CD14-positive monocyte (primary cell): ENCODE data around the gene UBE2J2. TPM values are rescaled to one million over a fixed set of nuclear protein-coding genes. Genes with fewer than 3 reads are reported as not detected.
A peak's percentile ranks its signal among the peaks of the same experiment; 100 is the strongest.

Experiments used
- DNase-seq, 3 donors: peaks; one replicate each; pipeline ENCODE4 v3.0.0-alpha.2; 2011 to 2022
- H2AFZ ChIP-seq: 2 replicates; pipeline ENCODE4 v1.6.0; 2012; ENCODE audit warnings: mild to moderate bottlenecking, low read depth, low read length, inconsistent platforms; ENCODE audit not compliant: insufficient read depth, poor library complexity, severe bottlenecking
- H3K27ac ChIP-seq, 2 donors: 1 replicate in 1 of 2; 2 replicates in 1 of 2; pipeline ENCODE4 v1.5.1; 2012 to 2013; ENCODE audit warnings: low read length in 2 of 2, control low read depth in 1 of 2, inconsistent platforms in 1 of 2, low read depth in 1 of 2, mild to moderate bottlenecking in 1 of 2
- H3K27me3 ChIP-seq, 2 donors: one replicate each; pipeline versions ENCODE4 v1.6.0 to v1.6.1; 2011 to 2013; ENCODE audit warnings: low read length in 2 of 2; ENCODE audit not compliant: control insufficient read depth in 2 of 2, insufficient read depth in 2 of 2
- H3K36me3 ChIP-seq, 2 donors: replicated peaks in 1 of 2; 1 replicate in 1 of 2; 2 replicates in 1 of 2; pipeline versions ENCODE4 v1.5.1 to v1.6.1; 2012 to 2013; ENCODE audit warnings: low read length in 2 of 2, control low read depth in 1 of 2, inconsistent platforms in 1 of 2, mild to moderate bottlenecking in 1 of 2; ENCODE audit not compliant: insufficient read depth in 2 of 2, control insufficient read depth in 1 of 2
- H3K4me1 ChIP-seq, 2 donors: 1 replicate in 1 of 2; 2 replicates in 1 of 2; pipeline versions ENCODE4 v1.5.1 to v1.6.1; 2012 to 2013; ENCODE audit warnings: low read length in 2 of 2, control low read depth in 1 of 2, inconsistent platforms in 1 of 2, mild to moderate bottlenecking in 1 of 2, moderate library complexity in 1 of 2; ENCODE audit not compliant: insufficient read depth in 2 of 2, control insufficient read depth in 1 of 2
- H3K4me2 ChIP-seq: replicated peaks from 2 replicates; pipeline ENCODE3; 2012; ENCODE audit warnings: low read length, moderate library complexity, mild to moderate bottlenecking; ENCODE audit not compliant: poor library complexity, severe bottlenecking; ENCODE audit errors: extremely low read depth
- H3K4me3 ChIP-seq, 3 experiments: fragments of 200-600 bp in 1 of 3; sonication (generic) in 1 of 3; replicated peaks in 1 of 3; 1 replicate in 2 of 3; 2 replicates in 1 of 3; pipeline ENCODE4 v1.5.1; 2011 to 2013; ENCODE audit warnings: low read length in 3 of 3, mild to moderate bottlenecking in 3 of 3, control low read depth in 2 of 3, low read depth in 2 of 3, inconsistent platforms in 1 of 3, moderate library complexity in 1 of 3
- H3K79me2 ChIP-seq: 2 replicates; pipeline ENCODE4 v1.6.0; 2012; ENCODE audit warnings: mild to moderate bottlenecking, control low read depth, inconsistent platforms, low read length, moderate library complexity; ENCODE audit not compliant: insufficient read depth
- H3K9ac ChIP-seq: 2 replicates; pipeline ENCODE4 v1.6.0; 2017; ENCODE audit warnings: low read length, mild to moderate bottlenecking; ENCODE audit not compliant: insufficient read depth, poor library complexity, severe bottlenecking
- H3K9me3 ChIP-seq, 2 donors: replicated peaks in 1 of 2; 1 replicate in 1 of 2; 2 replicates in 1 of 2; pipeline versions ENCODE4 v1.5.1 to v1.6.1; 2012 to 2013; ENCODE audit warnings: low read length in 2 of 2, control low read depth in 1 of 2; ENCODE audit not compliant: control insufficient read depth in 1 of 2, insufficient read depth in 1 of 2
- H4K20me1 ChIP-seq: 2 replicates; pipeline ENCODE4 v1.6.0; 2012; ENCODE audit warnings: mild to moderate bottlenecking, low read length, control low read depth, moderate library complexity; ENCODE audit not compliant: insufficient read depth
- H3K27ac Mint-ChIP-seq, 7 donors: one replicate each; pipeline ENCODE4 v1.8.0; 2020; ENCODE audit warnings: mild to moderate bottlenecking in 7 of 7, mixed read lengths in 7 of 7, moderate library complexity in 6 of 7, inconsistent platforms in 2 of 7
- H3K27me3 Mint-ChIP-seq, 3 donors: one replicate each; pipeline ENCODE4 v1.8.0; 2021 to 2022; ENCODE audit warnings: low read depth in 3 of 3, mild to moderate bottlenecking in 3 of 3, mixed read lengths in 3 of 3, moderate library complexity in 3 of 3, inconsistent platforms in 1 of 3
- H3K36me3 Mint-ChIP-seq, 2 donors: one replicate each; pipeline ENCODE4 v1.8.0; 2020; ENCODE audit warnings: mixed read lengths in 2 of 2, inconsistent platforms in 1 of 2, mild to moderate bottlenecking in 1 of 2
- H3K4me1 Mint-ChIP-seq: one replicate; pipeline ENCODE4 v1.8.0; 2020; ENCODE audit warnings: mild to moderate bottlenecking, mixed read lengths
- H3K4me3 Mint-ChIP-seq, 2 donors: one replicate each; pipeline ENCODE4 v1.8.0; 2020; ENCODE audit warnings: mild to moderate bottlenecking in 2 of 2, mixed read lengths in 2 of 2, moderate library complexity in 1 of 2
- H3K9me3 Mint-ChIP-seq, 7 donors: one replicate each; pipeline ENCODE4 v1.8.0; 2020 to 2022; ENCODE audit warnings: mixed read lengths in 7 of 7, mild to moderate bottlenecking in 6 of 7, moderate library complexity in 6 of 7, inconsistent platforms in 2 of 7
- WGBS: methylation state at CpG from one replicate; pipeline ENCODE4 v1.1.5; 2013; ENCODE audit warnings: missing lambda C conversion rate; ENCODE audit not compliant: insufficient coverage; 5-methylcytosine and 5-hydroxymethylcytosine counted together
- intact Hi-C, 2 donors: fragments of 100-400 bp; cut with micrococcal nuclease; formaldehyde crosslinking; loops; one replicate each; pipeline versions ENCODE4 v1.15.0 to v1.15.1; 2023
- polyA plus RNA-seq, 3 donors: library from polyadenylated mRNA; depleted of rRNA in 1 of 3; unstranded in 2 of 3; stranded (reverse) in 1 of 3; fragments of 300-500 nt in 2 of 3; fragments of >200 nt in 1 of 3; fragmentation: Illumina TruSeq in 2 of 3; gene quantifications; 1 replicate in 2 of 3; 2 replicates in 1 of 3; pipeline ENCODE4 v1.2.3, GENCODE V29; 2012 to 2021
- TF ChIP-seq, protein P1 (sequence below): fragments of 200-600 bp; IDR thresholded peaks from one replicate; pipeline ENCODE4 v1.8.0; 2022; ENCODE audit warnings: antibody characterized with exemption, mild to moderate bottlenecking

The UBE2J2 gene
- polyA plus RNA-seq, 3 donors: 36.5 to 83.2 (median 72.1) TPM

DNA sequence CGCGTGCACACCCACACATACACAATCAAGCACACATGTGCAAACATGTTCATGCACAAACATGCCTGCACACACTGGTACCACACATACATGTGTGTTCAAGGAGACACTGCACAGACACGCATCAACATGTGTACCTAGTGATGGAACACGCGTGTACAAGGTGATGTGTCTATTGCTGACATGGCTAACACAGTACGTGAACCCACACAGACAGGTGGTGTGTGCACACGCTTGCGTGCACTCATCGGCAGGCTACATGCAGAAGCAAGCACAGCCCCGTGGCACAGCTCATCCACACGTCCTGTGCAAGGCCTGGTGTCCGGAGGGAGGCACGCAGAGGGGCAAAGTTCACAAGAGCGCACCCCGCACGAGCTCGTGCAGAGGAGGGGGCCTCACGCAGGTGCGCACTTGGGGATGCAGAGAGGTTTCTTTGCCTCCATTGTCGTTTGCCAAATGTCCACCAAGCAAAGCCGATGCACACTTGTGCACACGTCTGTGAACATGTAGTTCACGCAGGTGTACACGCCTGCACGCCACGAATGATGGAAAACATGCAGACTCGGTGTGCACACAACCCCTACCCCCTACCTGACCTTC, 33.1 kb upstream of the UBE2J2 start:
- H3K79me2 ChIP-seq: peaks cover 49% of the 10 kb centered on the region
- 56% methylated on average over 27 of the region's 27 CpGs for WGBS
- no peaks in the 10 kb centered on the region for H3K27me3 ChIP-seq
- peaks cover 14 to 17% of the 10 kb centered on the region in 2 donors for H3K36me3 ChIP-seq
- no peak for DNase-seq
- peak overlapping the region; percentile 41 to 80 for H3K27ac ChIP-seq
- peak overlapping the region; percentile 81 for H3K9ac ChIP-seq
- H3K4me2 ChIP-seq: peak overlapping the region; percentile 99
- H3K4me3 ChIP-seq: peak overlapping the region; percentile 57 to 91 (median 64)
- Mint-ChIP-seq H3K4me1 (peaks cover 36% of the 10 kb centered on the region), H3K27me3 (peaks cover 0 to 4% (median 0%) of the 10 kb centered on the region in 3 donors), H3K27ac (peak overlapping the region; percentile 72 to 91 (median 85)), H3K36me3 (peaks cover 3 to 17% of the 10 kb centered on the region in 2 donors), H3K4me3 (peak overlapping the region; percentile 81 to 90), H3K9me3 (no peaks in the 10 kb centered on the region)
- H4K20me1 ChIP-seq: peaks cover 59% of the 10 kb centered on the region
- TF ChIP-seq, protein P1, sequence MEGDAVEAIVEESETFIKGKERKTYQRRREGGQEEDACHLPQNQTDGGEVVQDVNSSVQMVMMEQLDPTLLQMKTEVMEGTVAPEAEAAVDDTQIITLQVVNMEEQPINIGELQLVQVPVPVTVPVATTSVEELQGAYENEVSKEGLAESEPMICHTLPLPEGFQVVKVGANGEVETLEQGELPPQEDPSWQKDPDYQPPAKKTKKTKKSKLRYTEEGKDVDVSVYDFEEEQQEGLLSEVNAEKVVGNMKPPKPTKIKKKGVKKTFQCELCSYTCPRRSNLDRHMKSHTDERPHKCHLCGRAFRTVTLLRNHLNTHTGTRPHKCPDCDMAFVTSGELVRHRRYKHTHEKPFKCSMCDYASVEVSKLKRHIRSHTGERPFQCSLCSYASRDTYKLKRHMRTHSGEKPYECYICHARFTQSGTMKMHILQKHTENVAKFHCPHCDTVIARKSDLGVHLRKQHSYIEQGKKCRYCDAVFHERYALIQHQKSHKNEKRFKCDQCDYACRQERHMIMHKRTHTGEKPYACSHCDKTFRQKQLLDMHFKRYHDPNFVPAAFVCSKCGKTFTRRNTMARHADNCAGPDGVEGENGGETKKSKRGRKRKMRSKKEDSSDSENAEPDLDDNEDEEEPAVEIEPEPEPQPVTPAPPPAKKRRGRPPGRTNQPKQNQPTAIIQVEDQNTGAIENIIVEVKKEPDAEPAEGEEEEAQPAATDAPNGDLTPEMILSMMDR: no peak
- H3K4me1 ChIP-seq: peaks cover 39 to 55% of the 10 kb centered on the region in 2 donors
- H2AFZ ChIP-seq: peak overlapping the region; percentile 56
- no peaks in the 10 kb centered on the region for H3K9me3 ChIP-seq
- intact Hi-C loops: loop anchor here in 1 of 2 donors (5.0 kb wide), 2 partner anchors 71 to 476 kb away; partner anchors contain the start of gene AURKAIP1

DNA sequence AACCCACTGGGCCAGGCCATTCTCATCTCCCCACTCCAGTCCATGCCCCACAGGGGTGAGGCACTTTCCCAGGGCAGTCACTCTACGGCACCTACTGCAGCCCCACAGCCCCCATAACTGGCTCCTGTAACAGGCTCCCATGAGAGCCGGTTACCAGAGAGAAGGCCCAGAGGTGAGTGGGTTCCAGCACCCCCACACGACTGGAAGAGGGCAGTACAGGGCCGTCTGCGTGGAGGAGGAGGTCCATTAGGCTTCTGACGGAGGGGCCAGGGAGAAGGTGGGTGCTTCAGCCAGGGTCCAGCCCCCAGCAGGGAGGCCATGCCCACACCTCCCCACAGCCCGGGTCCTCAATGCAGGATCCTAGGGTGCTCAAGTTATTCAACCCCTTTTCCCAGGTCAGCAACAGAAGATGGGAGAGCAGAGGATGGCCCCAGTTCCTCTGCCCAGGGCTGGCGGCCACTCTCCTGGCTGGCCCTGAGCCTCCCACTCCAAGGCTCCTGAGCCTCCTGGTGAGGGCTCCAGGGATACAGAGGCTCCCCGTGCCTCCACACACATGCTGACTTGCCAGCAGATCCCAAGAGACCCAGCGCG, 32.5 kb upstream of the UBE2J2 start:
- Mint-ChIP-seq H3K9me3 (no peaks in the 10 kb centered on the region), H3K27ac (peak overlapping the region; percentile 54 to 91 (median 79)), H3K4me3 (peak overlapping the region; percentile 81 to 90), H3K36me3 (peaks cover 3 to 11% of the 10 kb centered on the region in 2 donors), H3K27me3 (peaks cover 0 to 4% (median 0%) of the 10 kb centered on the region in 3 donors), H3K4me1 (peaks cover 36% of the 10 kb centered on the region)
- Histone ChIP-seq H3K4me3 (peak overlapping the region in 2 of 3 experiments; percentile 57 to 91), H3K4me2 (peak overlapping the region; percentile 99), H3K9ac (peak overlapping the region; percentile 81), H3K4me1 (peaks cover 39 to 55% of the 10 kb centered on the region in 2 donors), H3K27ac (peak overlapping the region; percentile 55 to 80), H3K79me2 (peaks cover 46% of the 10 kb centered on the region), H3K36me3 (peaks cover 8 to 11% of the 10 kb centered on the region in 2 donors), H2AFZ (peak overlapping the region; percentile 59), H3K9me3 (no peaks in the 10 kb centered on the region), H4K20me1 (peaks cover 60% of the 10 kb centered on the region), H3K27me3 (no peaks in the 10 kb centered on the region)
- WGBS: 44% methylated on average over 8 of the region's 11 CpGs
- intact Hi-C loops: loop anchor here in 1 of 2 donors (5.0 kb wide), 2 partner anchors 71 to 476 kb away; partner anchors contain the start of gene AURKAIP1
- DNase-seq: no peak
- TF ChIP-seq, protein P1: no peak
